HepG2 (cell line): ENCODE measurements around the gene SURF1. TPM values are rescaled to one million over a fixed set of nuclear protein-coding genes. Genes with fewer than 3 reads are reported as not detected.

Experiments
- BRCA1 ChIP-seq: sonication (generic); formaldehyde crosslinking; IDR thresholded peaks from 2 replicates; pipeline ENCODE4 v1.4.0; 2020; ENCODE audit warnings: missing genetic modification reagents
- CENPT ChIP-seq: sonication (generic); formaldehyde crosslinking; IDR thresholded peaks from 2 replicates; pipeline ENCODE4 v1.8.0; 2022; ENCODE audit warnings: low read depth, mild to moderate bottlenecking, moderate library complexity, missing genetic modification reagents
- CREM ChIP-seq, 2 experiments: sonication (generic) in 1 of 2; formaldehyde crosslinking in 1 of 2; IDR thresholded peaks; 2 replicates each; pipeline versions ENCODE4 v1.4.0 to v1.6.1; 2016 to 2020; ENCODE audit warnings: antibody characterized with exemption in 1 of 2, mild to moderate bottlenecking in 1 of 2, missing genetic modification reagents in 1 of 2
- DMAP1 ChIP-seq: IDR thresholded peaks from 2 replicates; pipeline ENCODE4 v1.6.1; 2016
- HDAC6 ChIP-seq: fragments of 200-600 bp; sonication (generic); IDR thresholded peaks from 2 replicates; pipeline ENCODE4 v1.7.0; 2017; ENCODE audit warnings: mild to moderate bottlenecking, antibody characterized with exemption, low read length, low read depth
- KAT2B ChIP-seq: fragments of 150-350 bp; IDR thresholded peaks from 2 replicates; pipeline ENCODE4 v1.6.1; 2014; ENCODE audit warnings: low read depth, low read length, borderline replicate concordance
- MAFK ChIP-seq, 2 experiments: IDR thresholded peaks in 1 of 2; conservative IDR thresholded peaks in 1 of 2; 2 replicates each; pipeline ENCODE4 v1.6.1; 2011; ENCODE audit warnings: improper control_type of control experiment in 2 of 2, low read length in 2 of 2
- SIN3A ChIP-seq: IDR thresholded peaks from 2 replicates; pipeline ENCODE4 v1.6.1; 2011; ENCODE audit warnings: low read depth, mild to moderate bottlenecking, control low read depth, low read length, borderline replicate concordance
- SNAPC2 ChIP-seq: sonication (generic); formaldehyde crosslinking; IDR thresholded peaks from 2 replicates; pipeline ENCODE4 v1.8.1; 2022; ENCODE audit warnings: mild to moderate bottlenecking, missing genetic modification reagents
- TCF7L2 ChIP-seq: IDR thresholded peaks from 2 replicates; pipeline ENCODE4 v1.6.1; 2011; ENCODE audit warnings: mild to moderate bottlenecking, low read depth, low read length, moderate library complexity
- YY1 ChIP-seq: IDR thresholded peaks from 2 replicates; pipeline ENCODE4 v1.6.1; 2011; ENCODE audit warnings: low read length, low read depth, moderate library complexity, mild to moderate bottlenecking; ENCODE audit not compliant: insufficient read depth, insufficient replicate concordance
- ZMYM4 ChIP-seq: sonication (generic); formaldehyde crosslinking; IDR thresholded peaks from 2 replicates; pipeline ENCODE4 v1.8.1; 2023; ENCODE audit warnings: mild to moderate bottlenecking, missing genetic modification reagents
- ZNF10 ChIP-seq: sonication (generic); formaldehyde crosslinking; IDR thresholded peaks from 2 replicates; pipeline ENCODE4 v1.4.0; 2020; ENCODE audit warnings: mild to moderate bottlenecking, low read depth, missing genetic modification reagents, borderline replicate concordance
- ZNF234 ChIP-seq: sonication (generic); formaldehyde crosslinking; conservative IDR thresholded peaks from 2 replicates; pipeline ENCODE4 v1.5.1; 2020; ENCODE audit warnings: mild to moderate bottlenecking, missing genetic modification reagents
- ZNF317 ChIP-seq: sonication (generic); formaldehyde crosslinking; IDR thresholded peaks from 2 replicates; pipeline ENCODE4 v1.5.0; 2020; ENCODE audit warnings: mild to moderate bottlenecking, missing genetic modification reagents
- ZNF589 ChIP-seq: sonication (generic); formaldehyde crosslinking; conservative IDR thresholded peaks from 2 replicates; pipeline ENCODE4 v1.8.0; 2022; ENCODE audit warnings: mild to moderate bottlenecking, moderate library complexity, missing genetic modification reagents
- ZSCAN20 ChIP-seq: sonication (generic); formaldehyde crosslinking; IDR thresholded peaks from 2 replicates; pipeline ENCODE4 v1.4.0; 2020; ENCODE audit warnings: missing genetic modification reagents, mild to moderate bottlenecking, borderline replicate concordance
- polyA plus RNA-seq, 8 experiments: library from polyadenylated mRNA; depleted of rRNA in 3 of 8; stranded (reverse) in 7 of 8; unstranded in 1 of 8; fragments of >200 nt; fragmentation: Illumina TruSeq in 4 of 8; extraction: Trizol in 4 of 8; gene quantifications; 2 replicates each; pipeline versions ENCODE4 v1.2.1 to v1.2.3, GENCODE V29; 2011 to 2016; ENCODE audit warnings: low read depth in 4 of 8, missing spikeins in 1 of 8, mixed read lengths in 1 of 8; ENCODE audit not compliant: insufficient read depth in 1 of 8
- total RNA-seq, 5 experiments: library from RNA; depleted of rRNA; stranded (reverse); fragments of >200 nt; fragmentation: Illumina TruSeq; extraction: Trizol; gene quantifications; 2 replicates each; pipeline ENCODE4 v1.2.3, GENCODE V29; 2016; ENCODE audit warnings: low read depth in 1 of 5
- TF ChIP-seq, protein P1 (sequence below), 2 experiments: sonication (generic) in 1 of 2; formaldehyde crosslinking in 1 of 2; IDR thresholded peaks; 2 replicates each; pipeline versions ENCODE4 v1.4.0 to v1.6.1; 2016 to 2020; ENCODE audit warnings: borderline replicate concordance in 1 of 2, low read depth in 1 of 2, mild to moderate bottlenecking in 1 of 2, missing genetic modification reagents in 1 of 2
- TF ChIP-seq, protein P2 (sequence below): sonication (generic); formaldehyde crosslinking; IDR thresholded peaks from 2 replicates; pipeline ENCODE4 v1.5.0; 2020; ENCODE audit warnings: missing genetic modification reagents

Gene SURF1
- total and polyA plus RNA-seq, 2 of the 13 experiments (the other 11 are each of a cell fraction or from before 2014, with no cell fraction given) = 17.8 to 40.7 TPM

DNA sequence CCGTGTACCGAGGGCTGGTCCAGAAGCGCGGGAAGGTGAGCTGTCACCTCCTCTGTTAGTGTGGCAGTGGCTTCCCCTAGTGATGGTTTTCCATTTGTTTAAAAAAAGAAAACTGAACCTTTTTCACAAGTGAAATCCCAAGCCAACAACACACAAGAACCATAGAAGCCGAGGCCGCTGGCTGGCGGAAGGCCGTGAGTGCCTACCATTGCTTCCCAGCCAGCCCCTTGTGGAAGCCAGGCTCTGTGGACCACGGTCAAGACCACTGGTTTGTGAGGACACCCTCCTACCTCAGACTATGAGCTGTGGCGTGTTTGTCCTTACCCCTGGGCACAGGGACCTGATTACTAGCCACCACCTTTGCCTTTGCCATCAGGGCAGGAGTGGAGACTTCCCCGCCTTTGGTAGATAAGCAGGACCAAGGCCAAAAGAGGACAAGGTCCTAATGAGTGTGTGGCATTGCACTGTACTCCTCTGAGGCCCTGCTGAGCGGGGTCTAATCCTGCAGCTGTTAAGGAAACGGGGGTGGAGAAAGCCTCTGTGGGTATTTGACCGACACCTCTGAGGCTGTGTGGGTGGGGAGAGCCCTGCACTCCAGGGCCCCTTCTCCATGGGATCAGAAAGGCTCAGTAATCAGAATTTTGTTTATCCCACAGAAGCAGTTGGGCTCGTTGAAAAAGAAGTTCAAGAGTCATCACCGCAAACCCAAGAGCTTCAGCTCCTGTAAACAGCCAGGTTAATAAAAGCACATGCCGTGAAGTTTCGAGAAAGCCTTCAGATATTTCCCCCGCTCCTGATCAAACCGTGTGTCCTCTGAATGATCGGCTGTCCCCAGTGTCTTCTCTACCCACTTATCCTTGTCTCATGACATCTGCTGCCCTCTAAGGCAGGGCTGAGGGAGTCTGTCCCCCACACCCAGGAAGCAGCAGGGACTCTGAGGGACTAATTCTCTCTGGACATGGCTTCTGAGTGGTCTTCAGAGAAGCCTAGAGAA lies 4.4 kb upstream of the SURF1 start (continued):
- TF ChIP-seq, protein P1, sequence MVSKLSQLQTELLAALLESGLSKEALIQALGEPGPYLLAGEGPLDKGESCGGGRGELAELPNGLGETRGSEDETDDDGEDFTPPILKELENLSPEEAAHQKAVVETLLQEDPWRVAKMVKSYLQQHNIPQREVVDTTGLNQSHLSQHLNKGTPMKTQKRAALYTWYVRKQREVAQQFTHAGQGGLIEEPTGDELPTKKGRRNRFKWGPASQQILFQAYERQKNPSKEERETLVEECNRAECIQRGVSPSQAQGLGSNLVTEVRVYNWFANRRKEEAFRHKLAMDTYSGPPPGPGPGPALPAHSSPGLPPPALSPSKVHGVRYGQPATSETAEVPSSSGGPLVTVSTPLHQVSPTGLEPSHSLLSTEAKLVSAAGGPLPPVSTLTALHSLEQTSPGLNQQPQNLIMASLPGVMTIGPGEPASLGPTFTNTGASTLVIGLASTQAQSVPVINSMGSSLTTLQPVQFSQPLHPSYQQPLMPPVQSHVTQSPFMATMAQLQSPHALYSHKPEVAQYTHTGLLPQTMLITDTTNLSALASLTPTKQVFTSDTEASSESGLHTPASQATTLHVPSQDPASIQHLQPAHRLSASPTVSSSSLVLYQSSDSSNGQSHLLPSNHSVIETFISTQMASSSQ (IDR thresholded peaks at IDR 0.05; ENCODE audit: low read depth) = no peak
- TF ChIP-seq, protein P1 (CRISPR knock-in tag; IDR thresholded peaks at IDR 0.05; ENCODE audit: borderline replicate concordance) = 0 out of 2 replicates have a peak, but pooled peaks have one; percentile 24
- TF ChIP-seq BRCA1 (no peak), ZMYM4 (CRISPR knock-in tag) (no peak), ZNF589 (no peak), HDAC6 (no peak), ZNF10 (CRISPR knock-in tag) (no peak), DMAP1 (CRISPR knock-in tag) (no peak), YY1 (no peak), SNAPC2 (CRISPR knock-in tag) (no peak), MAFK (conservative IDR thresholded peaks at IDR 0.05 in 1 of 2, IDR thresholded peaks at IDR 0.05 in 1 of 2; ENCODE audit: low read length in 2 of 2) (no peak), ZNF234 (CRISPR knock-in tag) (no peak), SIN3A (no peak), TCF7L2 (no peak), CREM (IDR thresholded peaks at IDR 0.05) (no peak), CREM (CRISPR knock-in tag; IDR thresholded peaks at IDR 0.05) (no peak), CENPT (CRISPR knock-in tag) (0 out of 2 replicates have a peak, but pooled peaks have one; percentile 33), ZNF317 (peak; percentile 92), ZSCAN20 (CRISPR knock-in tag) (no peak), KAT2B (no peak)
- TF ChIP-seq, protein P2, sequence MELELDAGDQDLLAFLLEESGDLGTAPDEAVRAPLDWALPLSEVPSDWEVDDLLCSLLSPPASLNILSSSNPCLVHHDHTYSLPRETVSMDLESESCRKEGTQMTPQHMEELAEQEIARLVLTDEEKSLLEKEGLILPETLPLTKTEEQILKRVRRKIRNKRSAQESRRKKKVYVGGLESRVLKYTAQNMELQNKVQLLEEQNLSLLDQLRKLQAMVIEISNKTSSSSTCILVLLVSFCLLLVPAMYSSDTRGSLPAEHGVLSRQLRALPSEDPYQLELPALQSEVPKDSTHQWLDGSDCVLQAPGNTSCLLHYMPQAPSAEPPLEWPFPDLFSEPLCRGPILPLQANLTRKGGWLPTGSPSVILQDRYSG = no peak
